Heart left ventricle (tissue), 16 donors: ENCODE measurements around the gene RPL18. TPM values are rescaled to one million over a fixed set of nuclear protein-coding genes. Genes with fewer than 3 reads are reported as not detected.

Experiments used
- ATAC-seq, 4 donors: fragments of 200-7000 bp; cut with Tn5 transposase; one replicate each; pipeline ENCODE4 v1.9.1; 2020 to 2022; ENCODE audit warnings: moderate library complexity in 4 of 4, mild to moderate bottlenecking in 3 of 4, moderate number of reproducible peaks in 1 of 4
- DNase-seq, 5 donors: peaks; one replicate each; pipeline ENCODE4 v3.0.0-alpha.2; 2020
- H3K27ac ChIP-seq, 12 donors: fragments of 200-600 bp; sonication (generic) in 4 of 12; one replicate each; pipeline versions ENCODE4 v1.5.0 to v1.8.0; 2016 to 2022; ENCODE audit warnings: mild to moderate bottlenecking in 2 of 12
- H3K27me3 ChIP-seq, 9 donors: fragments of 200-600 bp; sonication (generic) in 2 of 9; one replicate each; pipeline versions ENCODE4 v1.5.1 to v1.8.0; 2016 to 2022; ENCODE audit warnings: mild to moderate bottlenecking in 3 of 9
- H3K36me3 ChIP-seq, 9 donors: fragments of 200-600 bp; sonication (generic) in 2 of 9; one replicate each; pipeline versions ENCODE4 v1.5.0 to v1.8.0; 2018 to 2022; ENCODE audit warnings: mild to moderate bottlenecking in 2 of 9
- H3K4me1 ChIP-seq, 12 donors: fragments of 200-600 bp; sonication (generic) in 4 of 12; one replicate each; pipeline versions ENCODE4 v1.5.0 to v1.8.0; 2016 to 2022; ENCODE audit warnings: mild to moderate bottlenecking in 3 of 12
- H3K4me3 ChIP-seq, 12 donors: fragments of 200-600 bp; sonication (generic) in 4 of 12; one replicate each; pipeline versions ENCODE4 v1.5.0 to v1.8.0; 2017 to 2022; ENCODE audit warnings: mild to moderate bottlenecking in 9 of 12, moderate library complexity in 4 of 12
- H3K9me3 ChIP-seq, 12 donors: fragments of 200-600 bp; sonication (generic) in 4 of 12; one replicate each; pipeline versions ENCODE4 v1.5.0 to v1.8.0; 2016 to 2022; ENCODE audit warnings: mild to moderate bottlenecking in 1 of 12
- POLR2A ChIP-seq, 2 donors: fragments of 450-650 bp; IDR thresholded peaks; one replicate each; pipeline ENCODE4 v1.6.1; 2017; ENCODE audit warnings: antibody characterized with exemption in 2 of 2, mild to moderate bottlenecking in 2 of 2, moderate library complexity in 2 of 2
- WGBS, 4 donors: extraction: QIAGEN DNeasy Blood & Tissue Kit in 2 of 4; methylation state at CpG; one replicate each; pipeline versions ENCODE4 v1.1.5 to v1.1.7; 2013 to 2018; 5-methylcytosine and 5-hydroxymethylcytosine counted together
- intact Hi-C, 10 donors: fragments of 100-400 bp; cut with DNase I; formaldehyde crosslinking; loops; one replicate each; pipeline versions ENCODE4 v1.11.1 to v1.14.2; 2022
- polyA plus RNA-seq, 2 donors: library from polyadenylated mRNA; stranded (reverse); fragments of 200-250 nt; gene quantifications; one replicate each; pipeline ENCODE4 v1.2.3, GENCODE V29; 2013
- total RNA-seq, 9 donors: library from RNA; depleted of rRNA in 2 of 9; stranded (reverse); fragments of >200 nt in 2 of 9; fragmentation: NEBNext Ultra II Directional in 3 of 9; extraction: Animal tissue kit (Norgen Biotek cat#: 25700) in 3 of 9; gene quantifications; one replicate each; pipeline versions ENCODE4 v1.1.0 to v1.2.4, GENCODE V29; 2016 to 2023
- TF ChIP-seq, protein P1 (sequence below), 12 donors: fragments of 200-600 bp; sonication (generic) in 4 of 12; IDR thresholded peaks; one replicate each; pipeline versions ENCODE4 v1.5.0 to v1.8.0; 2018 to 2022; ENCODE audit warnings: antibody characterized with exemption in 12 of 12, mild to moderate bottlenecking in 5 of 12
- donor health status: ischemic (EF 13 %, LVEDD 7.1; RV severe dilation, severe dysfunction).
- donor health status: healthy with polysubstance abuse.
- donor health status: DM: no; HTN: yes; CAD: no.
- donor health status: DM: no; HTN: no; CAD: no.
- donor health status: ischemic (EF 25% LVEDD 6.9; RV normal size, moderate dysfunction).
- donor health status: ischemic (EF 25% LVEDD 5.7; RV mildly dilated, moderate dysfunction).
- donor health status: healthy.
- donor health status: DM: yes; HTN: yes; CAD: no.
- donor health status: ischemic (EF 35%, LVEDD 5.7; RV mildly dilated, moderate dysfunction).
- donor health status: nonischemic (EF 11% LVEDD 7.7; RV severe dilation, severe dysfunction).
- donor health status: DM: yes; HTN: yes; CAD: no.
- donor health status: PGD.
- donor health status: ischemic (EF 29% LVEDD 5.4; RV normal size, mild dysfunction).
- donor health status: nonischemic (EF 23%, LVEDD 6.1; RV moderate dilation, normal function).

RPL18 gene
- total and polyA plus RNA-seq, 11 donors, result 470 to 1,773 (median 714) TPM

DNA sequence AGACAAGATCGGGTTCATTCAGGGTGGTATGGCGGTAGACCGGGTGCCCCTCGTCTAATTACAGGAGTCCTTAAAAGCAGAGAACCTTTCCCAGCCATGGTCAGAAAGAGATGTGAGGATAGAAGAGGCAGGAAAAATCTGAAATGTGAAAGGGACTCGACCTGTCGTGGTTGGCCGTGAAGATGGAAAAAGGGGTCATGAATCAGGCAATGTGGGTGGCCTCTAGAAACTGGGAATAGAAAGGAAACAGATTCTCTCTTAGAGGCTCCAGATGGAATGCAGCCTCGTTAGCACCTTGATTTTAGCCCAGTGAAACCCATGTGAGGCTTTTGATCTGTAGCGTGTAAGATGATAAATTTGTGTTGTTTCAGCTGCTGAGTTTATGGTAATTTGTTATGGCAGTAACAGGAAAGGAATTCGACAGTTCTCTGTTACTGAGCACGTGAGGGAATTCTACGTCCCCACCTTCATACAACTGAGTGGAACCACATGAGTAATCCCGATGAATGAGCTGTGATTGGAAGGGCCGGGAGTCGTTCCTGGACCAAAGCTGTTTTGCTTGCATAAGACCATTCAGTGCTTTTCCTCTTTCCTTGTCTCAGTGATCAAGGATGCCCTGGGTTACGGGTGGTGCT, 38.0 kb upstream of the RPL18 start:
- DNase-seq, result no peak
- Histone ChIP-seq H3K4me1 (peaks cover 0 to 15% (median 7%) of the 10 kb centered on the region in 12 donors), H3K27me3 (no peaks in the 10 kb centered on the region), H3K9me3 (no peaks in the 10 kb centered on the region), H3K4me3 (no peak overlapping the region), H3K27ac (no peak overlapping the region), H3K36me3 (no peaks in the 10 kb centered on the region)
- WGBS, 4 donors, result 49 to 55% (median 53%) methylated on average over 16 of the region's 16 CpGs
- no peak for ATAC-seq
- TF ChIP-seq, protein P1, sequence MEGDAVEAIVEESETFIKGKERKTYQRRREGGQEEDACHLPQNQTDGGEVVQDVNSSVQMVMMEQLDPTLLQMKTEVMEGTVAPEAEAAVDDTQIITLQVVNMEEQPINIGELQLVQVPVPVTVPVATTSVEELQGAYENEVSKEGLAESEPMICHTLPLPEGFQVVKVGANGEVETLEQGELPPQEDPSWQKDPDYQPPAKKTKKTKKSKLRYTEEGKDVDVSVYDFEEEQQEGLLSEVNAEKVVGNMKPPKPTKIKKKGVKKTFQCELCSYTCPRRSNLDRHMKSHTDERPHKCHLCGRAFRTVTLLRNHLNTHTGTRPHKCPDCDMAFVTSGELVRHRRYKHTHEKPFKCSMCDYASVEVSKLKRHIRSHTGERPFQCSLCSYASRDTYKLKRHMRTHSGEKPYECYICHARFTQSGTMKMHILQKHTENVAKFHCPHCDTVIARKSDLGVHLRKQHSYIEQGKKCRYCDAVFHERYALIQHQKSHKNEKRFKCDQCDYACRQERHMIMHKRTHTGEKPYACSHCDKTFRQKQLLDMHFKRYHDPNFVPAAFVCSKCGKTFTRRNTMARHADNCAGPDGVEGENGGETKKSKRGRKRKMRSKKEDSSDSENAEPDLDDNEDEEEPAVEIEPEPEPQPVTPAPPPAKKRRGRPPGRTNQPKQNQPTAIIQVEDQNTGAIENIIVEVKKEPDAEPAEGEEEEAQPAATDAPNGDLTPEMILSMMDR (IDR thresholded peaks at IDR 0.05), result no peak
- TF ChIP-seq POLR2A (IDR thresholded peaks at IDR 0.05), result no peak
- intact Hi-C loops, result no loop called here

- Histone ChIP-seq H3K9me3 (no peaks in the 10 kb centered on the region), H3K27ac (no peak overlapping the region), H3K36me3 (no peaks in the 10 kb centered on the region), H3K27me3 (no peaks in the 10 kb centered on the region), H3K4me3 (no peak overlapping the region), H3K4me1 (peaks cover 0 to 3% (median 0%) of the 10 kb centered on the region in 12 donors)
- WGBS, 4 donors, result 43 to 68% (median 53%) methylated on average over 9 to 11 of the region's 11 CpGs
- ATAC-seq, result no peak
- no peak for DNase-seq
- no peak for TF ChIP-seq POLR2A (IDR thresholded peaks at IDR 0.05)
- TF ChIP-seq, protein P1 (IDR thresholded peaks at IDR 0.05), result no peak
- intact Hi-C loops, result no loop called here
These were observed 35.5 kb upstream of the RPL18 start for GRCh38 chr19:48654299-48655059.

GRCh38 chr19:48651683-48652048, 32.7 kb upstream of the RPL18 start:
- Histone ChIP-seq H3K4me1 (peaks cover 0 to 15% (median 0%) of the 10 kb centered on the region in 12 donors), H3K36me3 (no peaks in the 10 kb centered on the region), H3K9me3 (no peaks in the 10 kb centered on the region), H3K4me3 (no peak overlapping the region), H3K27me3 (no peaks in the 10 kb centered on the region), H3K27ac (no peak overlapping the region)
- TF ChIP-seq, protein P1 (IDR thresholded peaks at IDR 0.05), result no peak
- TF ChIP-seq POLR2A (IDR thresholded peaks at IDR 0.05), result no peak
- DNase-seq (no peak), ATAC-seq (no peak)
- intact Hi-C loops, result no loop called here
- WGBS, 4 donors, result 79 to 91% (median 88%) methylated on average over 3 to 5 of the region's 5 CpGs

GRCh38 chr19:48650974-48651682, 32.1 kb upstream of the RPL18 start:
- no peak for DNase-seq
- Histone ChIP-seq H3K9me3 (no peaks in the 10 kb centered on the region), H3K27ac (no peak overlapping the region), H3K4me3 (no peak overlapping the region), H3K36me3 (no peaks in the 10 kb centered on the region), H3K4me1 (peaks cover 0 to 15% (median 1%) of the 10 kb centered on the region in 12 donors), H3K27me3 (no peaks in the 10 kb centered on the region)
- TF ChIP-seq, protein P1 (IDR thresholded peaks at IDR 0.05), result no peak
- TF ChIP-seq POLR2A (IDR thresholded peaks at IDR 0.05), result no peak
- intact Hi-C loops, result no loop called here
- 88 to 91% (median 90%) methylated on average over 12 of the region's 12 CpGs for WGBS, 4 donors
- ATAC-seq, result no peak
